Measurements from ENCODE around the gene SYTL5.

SYTL5 gene

GRCh38 chrX:38154340-38154739 lies 148.0 kb downstream of the SYTL5 start:
- no peak for DNase-seq

DNA sequence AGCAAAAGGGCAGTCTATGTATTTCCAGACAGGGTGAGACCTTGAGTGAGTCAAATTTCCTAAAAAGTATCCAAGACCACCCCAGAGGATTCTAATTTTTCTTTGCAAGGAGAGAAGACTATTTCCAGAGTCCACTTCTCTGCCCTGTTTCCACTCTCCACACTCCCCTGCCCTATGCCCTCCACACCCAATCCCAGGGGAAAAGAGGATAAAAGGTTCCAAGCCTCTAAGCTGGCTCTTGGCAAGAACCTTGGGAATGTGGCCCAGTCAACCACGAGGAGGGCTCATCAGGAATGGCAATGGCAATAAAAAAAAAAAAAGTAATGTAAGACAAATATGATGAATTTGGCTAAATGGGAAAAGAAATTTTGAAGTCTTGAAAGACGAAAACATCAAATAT lies 148.5 kb downstream of the SYTL5 start:
- no peak for DNase-seq

GRCh38 chrX:38156838-38157237 lies 150.5 kb downstream of the SYTL5 start:
- no peak for DNase-seq

DNA sequence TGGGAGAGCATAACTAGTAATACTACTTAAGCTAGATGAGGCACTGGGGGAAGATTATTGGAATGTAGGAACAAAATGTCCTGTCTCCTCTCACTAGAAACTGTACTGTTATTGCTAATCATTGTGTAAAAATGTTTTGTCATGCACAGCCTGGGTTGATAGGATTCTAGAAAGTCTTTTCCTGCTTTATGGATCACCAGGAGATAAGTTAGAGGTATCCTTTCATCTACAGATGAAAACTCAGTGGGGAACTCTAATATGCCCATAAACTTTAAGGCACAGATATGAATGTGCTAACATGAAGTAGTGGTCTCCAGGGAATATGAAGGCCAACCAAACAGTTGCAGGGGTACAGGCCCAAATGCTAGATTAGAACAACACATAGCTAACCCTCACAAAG lies 156.8 kb downstream of the SYTL5 start:
- DNase-seq, result no peak

GRCh38 chrX:38165023-38165422 lies 158.7 kb downstream of the SYTL5 start:
- DNase-seq, result no peak

DNA sequence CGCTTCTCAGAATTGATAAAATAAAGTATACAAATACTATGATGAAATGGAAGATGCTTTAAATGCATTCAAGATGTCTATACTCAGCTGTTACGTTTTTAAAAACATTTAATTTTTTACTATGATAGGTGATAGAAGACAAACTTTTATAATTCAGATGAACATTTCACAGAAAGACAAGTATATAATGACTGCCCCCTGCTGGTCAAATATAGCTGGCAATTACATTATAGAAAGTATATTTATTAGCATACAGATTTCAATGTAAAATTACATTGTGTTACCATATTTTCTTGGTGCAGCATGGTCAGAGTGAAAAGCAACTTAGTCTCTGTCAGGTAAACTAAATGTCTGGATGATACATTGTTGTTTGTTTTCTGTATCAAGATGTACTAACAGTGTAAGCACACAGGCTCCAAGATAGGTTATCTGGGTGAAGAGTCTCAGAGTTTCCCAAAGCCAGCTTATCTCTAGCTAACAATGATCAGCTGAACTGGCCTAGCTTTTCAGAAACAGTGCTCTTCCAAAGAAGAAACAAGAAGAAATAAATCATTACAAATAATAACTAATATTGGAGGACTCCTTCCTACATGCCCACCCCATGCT lies 160.2 kb downstream of the SYTL5 start:
- no peak for DNase-seq

GRCh38 chrX:38170556-38170955 lies 164.2 kb downstream of the SYTL5 start:
- no peak for DNase-seq

DNA sequence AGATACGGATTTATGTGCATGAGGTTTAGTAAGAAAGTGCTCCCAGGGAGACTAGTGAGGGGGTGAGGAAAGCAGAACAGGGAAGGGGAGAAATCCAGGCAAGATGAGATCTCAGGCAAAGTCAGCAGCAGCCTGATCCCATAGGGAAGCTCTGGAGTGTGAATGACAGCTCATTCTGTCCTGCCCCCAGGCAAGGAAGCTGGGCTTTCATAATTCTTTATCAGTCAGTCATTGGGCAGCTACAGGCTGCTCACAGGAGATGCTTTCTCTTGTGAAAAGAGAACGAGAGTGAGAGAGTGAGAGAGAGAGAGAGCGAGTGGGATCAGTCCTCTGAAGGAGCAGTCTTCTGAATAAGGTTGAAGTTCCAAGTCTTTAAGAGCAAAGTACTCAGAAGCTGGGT lies 166.2 kb downstream of the SYTL5 start:
- no peak for DNase-seq

DNA sequence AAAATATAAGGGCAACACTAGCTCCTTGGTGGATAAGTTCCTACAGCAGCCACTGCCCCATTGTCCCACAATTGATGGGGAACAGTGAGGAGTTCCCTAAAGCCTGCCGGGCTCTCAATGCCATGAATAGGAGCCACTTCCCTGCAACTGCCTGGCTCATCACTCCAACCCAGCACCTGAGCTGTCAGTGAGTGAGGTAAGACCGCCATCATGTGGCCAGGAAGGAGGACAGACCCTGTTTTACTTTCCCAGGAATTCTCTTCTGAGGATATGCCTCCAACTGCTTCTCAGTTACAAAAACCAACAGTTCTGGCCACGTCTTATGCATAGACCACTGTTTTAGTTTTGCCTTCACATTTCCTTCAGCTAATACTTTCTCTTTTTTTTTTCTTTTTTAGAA lies 168.8 kb downstream of the SYTL5 start:
- DNase-seq, result no peak

- no peak for DNase-seq
These were observed 172.0 kb downstream of the SYTL5 start for GRCh38 chrX:38178396-38178795.

Measured in stimulated activated naive CD4-positive, alpha-beta T cell treated with Interleukin-2 at 50 U/mL for 16 hours (primary cell).